SW 1271 (cell line): ENCODE measurements around the gene AUTS2.

Experiments used
- DNase-seq, 2 experiments: peaks; one replicate each; lab custom pipeline; 2025; lab: John Stamatoyannopoulos, UW

The AUTS2 gene

DNA sequence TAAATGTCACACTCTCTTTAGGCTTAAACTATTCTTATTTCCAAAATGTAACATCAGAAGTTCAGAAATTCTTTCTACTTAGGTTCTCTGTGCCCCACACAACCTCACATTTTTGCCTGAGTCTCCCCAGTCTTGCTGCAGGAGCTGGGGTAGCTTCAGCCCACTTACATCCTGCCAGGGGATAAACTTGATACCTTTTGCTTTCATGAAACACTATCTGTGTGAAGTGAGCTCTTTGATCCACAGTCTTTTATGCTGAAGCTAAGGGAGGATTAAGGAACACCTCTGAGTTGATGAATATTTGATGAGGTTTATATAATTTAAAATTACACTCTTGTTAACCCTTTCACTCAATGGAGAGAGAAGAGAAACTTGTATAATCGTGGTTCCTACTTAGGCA, 341.0 kb downstream of the AUTS2 start:
- DNase-seq = no peak

DNA sequence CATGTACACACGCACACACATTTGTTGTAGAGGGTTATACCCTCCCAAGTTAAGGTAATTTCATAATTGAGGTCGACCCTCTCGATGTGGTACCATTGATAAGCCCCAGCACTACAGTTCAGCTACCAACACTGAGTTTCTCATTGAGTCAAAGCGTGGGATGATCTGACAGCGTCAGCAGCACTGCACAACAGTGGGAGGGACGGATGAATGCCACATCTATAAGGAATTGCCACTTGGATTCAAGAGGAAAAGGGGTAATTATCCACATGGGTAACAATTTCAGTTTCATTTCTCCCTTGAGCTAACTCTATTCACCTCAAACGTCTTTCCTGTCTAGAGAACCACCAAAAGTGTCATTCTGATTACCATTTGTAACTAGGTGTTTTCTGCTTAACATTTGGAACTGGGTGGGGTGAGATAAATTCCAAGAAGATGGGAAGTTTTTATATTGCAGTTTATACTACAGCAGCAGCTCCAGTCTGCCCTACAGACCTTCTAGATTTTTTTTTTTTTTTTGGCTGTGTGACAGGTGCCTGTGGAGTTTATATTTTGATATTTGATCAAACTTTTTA, 342.9 kb downstream of the AUTS2 start:
- DNase-seq = no peak

DNA sequence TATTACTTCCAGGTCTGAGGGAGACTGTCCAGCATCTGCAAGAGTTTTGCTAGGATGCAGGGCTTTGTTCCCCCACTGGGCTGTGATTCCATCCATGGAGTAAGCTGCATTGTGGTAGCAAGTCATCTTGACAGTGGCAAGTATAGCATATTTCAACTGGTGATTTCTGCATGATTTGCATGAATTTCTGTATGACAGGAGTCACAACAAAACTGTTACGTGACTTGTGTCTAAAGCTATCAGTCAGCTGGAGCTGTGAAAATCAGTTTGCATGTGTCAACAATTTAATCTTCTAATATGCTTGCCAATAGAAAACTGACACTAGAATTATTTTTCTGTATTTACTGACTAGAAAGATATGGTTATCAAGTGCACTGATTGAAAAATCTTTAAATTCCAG, 344.3 kb downstream of the AUTS2 start:
- no peak for DNase-seq

GRCh38 chr7:69946901-69947300, 348.6 kb downstream of the AUTS2 start:
- no peak for DNase-seq

DNA sequence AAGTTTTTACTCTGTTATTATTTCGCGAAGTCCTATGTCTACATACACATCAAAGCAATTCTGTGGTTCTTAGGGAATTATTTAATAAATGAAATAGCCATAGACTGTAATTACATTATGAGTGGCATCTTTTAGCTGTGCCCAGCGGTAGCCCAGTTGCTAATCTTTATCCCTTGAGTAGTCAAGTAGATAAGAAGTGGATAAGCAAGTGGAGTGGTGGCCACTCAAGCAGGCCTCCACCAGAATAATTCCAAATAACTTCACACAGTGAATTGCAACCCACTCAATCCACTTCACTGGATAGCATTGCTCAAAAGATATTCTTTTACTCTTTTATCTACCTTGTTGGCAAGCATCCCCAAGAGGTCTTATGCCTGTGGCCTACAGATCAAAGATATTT, 349.7 kb downstream of the AUTS2 start:
- no peak for DNase-seq

- DNase-seq = no peak
Observed at GRCh38 chr7:69949122-69949521, 350.8 kb downstream of the AUTS2 start.

GRCh38 chr7:69951458-69951857, 353.2 kb downstream of the AUTS2 start:
- DNase-seq = no peak

GRCh38 chr7:69953136-69954067, 355.1 kb downstream of the AUTS2 start:
- DNase-seq = no peak

DNA sequence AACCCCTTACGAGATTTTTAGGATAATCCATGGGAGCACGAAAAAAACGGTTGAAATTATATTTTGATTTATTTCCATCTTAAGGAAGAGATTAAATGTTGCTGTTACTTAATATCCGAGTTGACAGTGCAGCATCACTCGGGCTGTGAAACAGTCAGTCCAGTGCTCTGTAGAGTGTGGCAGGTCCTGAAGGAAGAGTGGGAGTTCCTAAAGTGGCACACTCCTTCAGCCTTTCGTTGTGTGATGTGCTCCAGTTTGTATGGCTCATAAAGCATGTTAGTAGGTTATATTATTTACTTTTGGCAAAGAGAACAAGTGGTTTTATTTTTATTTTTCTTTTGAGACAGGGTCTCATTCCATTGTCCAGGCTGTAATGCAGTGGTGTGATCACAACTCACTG, 358.3 kb downstream of the AUTS2 start:
- DNase-seq = no peak

DNA sequence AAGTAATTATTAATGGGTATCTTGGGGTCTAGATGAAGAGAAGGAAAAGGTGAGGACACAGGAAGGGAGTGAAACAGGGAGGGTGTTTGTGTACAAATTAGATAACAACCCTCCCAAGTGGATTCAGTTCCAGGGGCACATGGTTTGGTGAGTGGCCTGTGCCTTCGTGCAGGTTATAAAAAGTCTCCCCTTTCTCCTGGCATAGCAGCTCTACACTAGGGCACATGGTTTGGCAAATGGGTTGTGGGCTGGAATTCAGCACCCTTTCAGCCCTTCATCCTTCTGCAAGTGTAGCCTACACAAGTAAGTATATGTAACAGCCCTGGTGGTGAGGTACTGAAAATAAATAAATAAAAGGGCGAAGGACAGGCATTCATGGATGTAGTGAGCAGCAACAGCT, 359.4 kb downstream of the AUTS2 start:
- DNase-seq = no peak

DNA sequence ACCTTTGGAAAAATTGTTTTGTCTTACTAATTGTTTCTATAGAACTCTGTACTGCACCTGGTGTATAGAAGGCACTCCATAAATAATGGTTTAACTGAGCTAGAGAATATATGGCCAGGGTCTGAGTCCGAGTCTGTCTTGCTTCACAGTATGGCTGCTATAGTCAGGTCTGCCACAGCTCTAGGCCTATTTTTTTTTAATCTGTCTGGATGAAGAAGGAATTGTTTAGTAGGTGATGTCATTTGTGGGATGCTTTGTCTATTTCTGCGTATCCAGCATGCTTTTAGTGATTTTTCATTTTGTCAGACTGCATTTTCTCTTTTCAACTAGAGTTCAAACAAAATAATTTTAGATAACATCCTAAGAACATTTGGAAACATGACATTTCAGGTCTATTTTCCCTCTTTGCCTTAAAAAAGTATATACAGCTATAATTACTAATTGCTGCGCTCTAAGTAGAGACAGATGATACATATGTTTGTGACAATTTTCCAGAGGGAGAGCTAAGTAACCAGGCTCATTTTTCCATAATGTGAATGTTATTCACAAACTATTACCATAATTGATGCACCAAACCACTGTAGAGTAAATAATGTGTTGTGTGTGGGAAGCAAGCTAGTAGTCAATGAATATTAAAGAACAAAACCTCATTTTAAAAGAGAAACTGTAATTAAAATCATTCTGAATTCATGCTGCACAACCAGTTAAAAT, 361.7 kb downstream of the AUTS2 start:
- no peak for DNase-seq

- no peak for DNase-seq
Observed at GRCh38 chr7:69961436-69961835, 363.2 kb downstream of the AUTS2 start.

DNA sequence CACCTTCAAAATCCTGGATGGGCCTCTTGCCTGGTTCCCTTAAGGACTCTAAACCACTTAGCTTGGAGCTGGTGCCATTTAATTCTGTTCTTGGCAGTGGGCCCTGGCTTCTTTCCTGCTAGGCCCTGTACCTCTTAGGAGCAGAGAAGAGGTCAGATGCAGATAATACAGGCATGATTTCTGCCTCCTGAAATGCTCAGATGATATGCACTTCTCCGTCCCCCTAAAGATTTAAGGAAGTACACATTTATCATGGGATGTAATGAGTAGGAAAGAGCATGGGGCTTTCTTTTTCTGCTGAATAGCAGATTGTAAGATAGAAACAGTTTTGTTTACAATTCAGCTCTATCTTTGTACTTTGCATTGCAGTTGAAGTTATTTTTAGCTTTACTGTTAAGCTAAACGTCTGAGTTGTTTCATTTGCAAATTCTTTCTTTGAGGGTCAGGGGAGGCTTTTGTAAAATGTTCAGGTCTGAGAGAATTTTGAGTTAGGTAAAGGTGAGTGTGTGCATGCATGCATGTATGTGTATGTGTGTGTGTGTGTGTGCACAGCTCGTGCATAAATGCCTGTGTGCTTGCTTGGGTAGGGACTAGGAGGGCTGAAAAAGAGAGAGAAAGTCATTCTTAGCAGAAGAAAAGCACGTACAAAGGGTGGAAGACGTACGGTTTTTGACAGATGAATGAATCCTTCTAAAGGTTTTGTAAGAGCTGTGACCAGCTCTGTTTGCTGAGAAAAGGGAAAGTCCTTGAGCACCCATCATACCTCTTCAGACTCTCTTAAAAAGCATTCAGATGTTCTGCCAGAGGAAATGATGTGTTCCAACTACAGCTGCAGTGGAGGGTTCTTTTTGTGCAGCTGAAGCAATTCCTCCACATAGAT, 364.2 kb downstream of the AUTS2 start:
- DNase-seq = no peak

DNA sequence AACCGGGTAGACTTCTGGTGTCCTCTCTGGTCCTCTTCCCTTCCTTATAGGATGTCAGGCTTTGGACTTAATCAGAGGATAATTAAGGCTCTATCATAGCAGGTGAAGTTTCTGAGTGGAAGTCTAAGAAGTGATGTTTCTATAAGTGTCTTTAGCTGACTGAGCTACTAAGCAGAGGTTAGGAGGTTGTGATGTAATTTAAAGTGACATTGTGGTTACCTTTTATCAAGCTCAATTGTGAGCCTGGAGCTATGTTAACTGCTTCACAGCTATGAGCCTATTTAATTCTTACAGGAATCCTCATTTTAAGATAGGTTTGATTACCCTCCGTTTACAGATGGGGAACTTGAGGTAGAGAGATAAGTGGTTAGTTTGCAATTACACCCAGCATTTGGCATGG, 365.1 kb downstream of the AUTS2 start:
- no peak for DNase-seq

GRCh38 chr7:69966766-69967591, 368.7 kb downstream of the AUTS2 start:
- DNase-seq = no peak

GRCh38 chr7:69967689-69968450, 369.6 kb downstream of the AUTS2 start:
- DNase-seq = no peak

DNA sequence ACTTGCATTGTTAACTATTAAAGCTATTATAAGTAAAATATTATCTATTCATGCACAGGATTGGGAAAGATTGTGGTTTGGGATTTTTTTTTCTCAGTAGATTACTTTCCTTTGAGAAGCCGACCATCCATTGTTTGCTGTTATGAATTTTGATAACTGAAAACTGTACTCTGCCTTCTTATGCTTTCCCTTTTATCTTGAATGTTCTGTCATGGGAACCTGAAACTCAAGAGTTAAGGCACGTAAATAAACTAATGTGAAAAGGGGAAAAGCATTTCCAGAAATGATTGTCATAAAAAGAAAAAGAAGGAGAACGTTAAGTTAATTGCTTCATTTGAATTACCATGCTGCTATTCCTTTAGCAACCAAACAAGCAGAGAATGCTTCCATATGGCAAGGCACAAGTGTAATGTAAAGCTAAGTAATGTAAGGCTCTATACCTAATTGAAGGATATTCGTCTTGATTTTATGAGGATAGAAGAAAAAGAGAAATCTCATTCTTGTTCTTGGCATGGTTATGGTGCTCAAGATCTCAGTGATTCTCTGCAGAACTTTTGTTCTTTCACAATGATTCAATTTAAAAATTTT, 370.8 kb downstream of the AUTS2 start:
- no peak for DNase-seq

GRCh38 chr7:69981646-69982045, 383.4 kb downstream of the AUTS2 start:
- DNase-seq = no peak

DNA sequence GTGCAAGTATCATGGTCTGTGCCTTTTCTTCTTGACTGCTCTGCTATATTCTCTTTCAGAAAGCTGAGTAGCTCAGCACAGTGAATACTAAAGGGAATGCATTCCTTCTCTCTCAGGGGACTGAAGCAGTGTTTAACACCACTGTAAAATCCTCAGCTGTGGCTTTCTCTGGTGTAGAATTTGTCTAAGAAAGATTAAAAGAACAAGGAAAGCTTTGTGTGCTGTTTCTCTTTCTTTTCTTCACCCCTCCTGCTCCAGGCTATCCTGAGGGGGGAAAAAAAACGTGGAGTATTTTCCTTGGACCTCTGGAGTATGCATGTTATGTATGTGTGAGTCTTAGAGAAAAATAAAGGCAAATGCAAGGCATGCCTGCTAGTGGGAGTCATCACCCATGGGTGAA, 383.9 kb downstream of the AUTS2 start:
- DNase-seq = no peak

GRCh38 chr7:69989551-69989950, 391.3 kb downstream of the AUTS2 start:
- DNase-seq = no peak
